ENCODE data around the gene RPL10.

- TF ChIP-seq, protein P1, sequence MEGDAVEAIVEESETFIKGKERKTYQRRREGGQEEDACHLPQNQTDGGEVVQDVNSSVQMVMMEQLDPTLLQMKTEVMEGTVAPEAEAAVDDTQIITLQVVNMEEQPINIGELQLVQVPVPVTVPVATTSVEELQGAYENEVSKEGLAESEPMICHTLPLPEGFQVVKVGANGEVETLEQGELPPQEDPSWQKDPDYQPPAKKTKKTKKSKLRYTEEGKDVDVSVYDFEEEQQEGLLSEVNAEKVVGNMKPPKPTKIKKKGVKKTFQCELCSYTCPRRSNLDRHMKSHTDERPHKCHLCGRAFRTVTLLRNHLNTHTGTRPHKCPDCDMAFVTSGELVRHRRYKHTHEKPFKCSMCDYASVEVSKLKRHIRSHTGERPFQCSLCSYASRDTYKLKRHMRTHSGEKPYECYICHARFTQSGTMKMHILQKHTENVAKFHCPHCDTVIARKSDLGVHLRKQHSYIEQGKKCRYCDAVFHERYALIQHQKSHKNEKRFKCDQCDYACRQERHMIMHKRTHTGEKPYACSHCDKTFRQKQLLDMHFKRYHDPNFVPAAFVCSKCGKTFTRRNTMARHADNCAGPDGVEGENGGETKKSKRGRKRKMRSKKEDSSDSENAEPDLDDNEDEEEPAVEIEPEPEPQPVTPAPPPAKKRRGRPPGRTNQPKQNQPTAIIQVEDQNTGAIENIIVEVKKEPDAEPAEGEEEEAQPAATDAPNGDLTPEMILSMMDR (optimal IDR thresholded peaks at IDR 0.05 in 1 of 3, IDR thresholded peaks at IDR 0.05 in 1 of 3, conservative IDR thresholded peaks at IDR 0.05 in 1 of 3; ENCODE audit: extremely low read depth in 1 of 3, insufficient read depth in 2 of 3, low read length in 3 of 3): no peak
- TF ChIP-seq EZH2 (IDR thresholded peaks at IDR 0.05; ENCODE audit: low read length): no peak
Observed at GRCh38 chrX:154348646-154349358, 49.4 kb upstream of the RPL10 start.

Measured in keratinocyte (primary cell).